Upper lobe of right lung (tissue), 1 donor: Measurements from ENCODE around the gene SP4. TPM values are rescaled to one million over a fixed set of nuclear protein-coding genes. Genes with fewer than 3 reads are reported as not detected.

ENCODE experiments used
- ATAC-seq: fragments of 200-7000 bp; cut with Tn5 transposase; one replicate; pipeline ENCODE4 v1.9.1; 2020; ENCODE audit warnings: mild to moderate bottlenecking, moderate library complexity
- DNase-seq: peaks from one replicate; pipeline ENCODE4 v3.0.0-alpha.2; 2020
- H3K27ac ChIP-seq: fragments of 200-600 bp; one replicate; pipeline ENCODE4 v1.8.0; 2022
- H3K27me3 ChIP-seq: fragments of 200-600 bp; one replicate; pipeline ENCODE4 v1.8.0; 2022; ENCODE audit warnings: mild to moderate bottlenecking
- H3K36me3 ChIP-seq: fragments of 200-600 bp; one replicate; pipeline ENCODE4 v1.8.0; 2022
- H3K4me1 ChIP-seq: fragments of 200-600 bp; one replicate; pipeline ENCODE4 v1.8.0; 2022
- H3K4me3 ChIP-seq: fragments of 200-600 bp; one replicate; pipeline ENCODE4 v1.8.0; 2022; ENCODE audit warnings: mild to moderate bottlenecking
- H3K9me3 ChIP-seq: fragments of 200-600 bp; one replicate; pipeline ENCODE4 v1.8.0; 2022
- intact Hi-C: fragments of 100-400 bp; cut with DNase I; formaldehyde crosslinking; loops from one replicate; pipeline ENCODE4 v1.11.0; 2022
- total RNA-seq: library from RNA; stranded (reverse); fragmentation: NEBNext Ultra II Directional; extraction: Animal tissue kit (Norgen Biotek cat#: 25700); gene quantifications from one replicate; pipeline ENCODE4 v1.2.1, GENCODE V29; 2021
- TF ChIP-seq, protein P1 (sequence below): fragments of 200-600 bp; IDR thresholded peaks from one replicate; pipeline ENCODE4 v1.8.0; 2022; ENCODE audit warnings: antibody characterized with exemption
- donor health status: DM: no; HTN: yes; CAD: no; lungs with severe emphysema.

Gene SP4
- total RNA-seq, 1 donor from 2014 or later = 8.2 TPM

- H3K27me3 ChIP-seq = no peaks in the 10 kb centered on the region
- H3K9me3 ChIP-seq = no peaks in the 10 kb centered on the region
- intact Hi-C loops = loop anchor here (10.0 kb wide), 1 partner anchor 243 kb away; no protein-coding TSS in a partner anchor
- H3K4me1 ChIP-seq = no peaks in the 10 kb centered on the region
- DNase-seq (no peak), ATAC-seq (peak; percentile 85)
- H3K36me3 ChIP-seq = no peaks in the 10 kb centered on the region
- H3K4me3 ChIP-seq = no peak overlapping the region
- TF ChIP-seq, protein P1, sequence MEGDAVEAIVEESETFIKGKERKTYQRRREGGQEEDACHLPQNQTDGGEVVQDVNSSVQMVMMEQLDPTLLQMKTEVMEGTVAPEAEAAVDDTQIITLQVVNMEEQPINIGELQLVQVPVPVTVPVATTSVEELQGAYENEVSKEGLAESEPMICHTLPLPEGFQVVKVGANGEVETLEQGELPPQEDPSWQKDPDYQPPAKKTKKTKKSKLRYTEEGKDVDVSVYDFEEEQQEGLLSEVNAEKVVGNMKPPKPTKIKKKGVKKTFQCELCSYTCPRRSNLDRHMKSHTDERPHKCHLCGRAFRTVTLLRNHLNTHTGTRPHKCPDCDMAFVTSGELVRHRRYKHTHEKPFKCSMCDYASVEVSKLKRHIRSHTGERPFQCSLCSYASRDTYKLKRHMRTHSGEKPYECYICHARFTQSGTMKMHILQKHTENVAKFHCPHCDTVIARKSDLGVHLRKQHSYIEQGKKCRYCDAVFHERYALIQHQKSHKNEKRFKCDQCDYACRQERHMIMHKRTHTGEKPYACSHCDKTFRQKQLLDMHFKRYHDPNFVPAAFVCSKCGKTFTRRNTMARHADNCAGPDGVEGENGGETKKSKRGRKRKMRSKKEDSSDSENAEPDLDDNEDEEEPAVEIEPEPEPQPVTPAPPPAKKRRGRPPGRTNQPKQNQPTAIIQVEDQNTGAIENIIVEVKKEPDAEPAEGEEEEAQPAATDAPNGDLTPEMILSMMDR = peak; percentile 73
- H3K27ac ChIP-seq = no peak overlapping the region
These were observed 79.9 kb downstream of the SP4 start for GRCh38 chr7:21507627-21508343.

GRCh38 chr7:21508538-21508937, 80.7 kb downstream of the SP4 start:
- no peak overlapping the region for H3K27ac ChIP-seq
- no peaks in the 10 kb centered on the region for H3K36me3 ChIP-seq
- H3K27me3 ChIP-seq = no peaks in the 10 kb centered on the region
- H3K4me3 ChIP-seq = no peak overlapping the region
- H3K4me1 ChIP-seq = no peaks in the 10 kb centered on the region
- TF ChIP-seq, protein P1 = no peak
- intact Hi-C loops = loop anchor here (10.0 kb wide), 1 partner anchor 244 kb away; no protein-coding TSS in a partner anchor
- ATAC-seq (no peak), DNase-seq (no peak)
- H3K9me3 ChIP-seq = no peaks in the 10 kb centered on the region

DNA sequence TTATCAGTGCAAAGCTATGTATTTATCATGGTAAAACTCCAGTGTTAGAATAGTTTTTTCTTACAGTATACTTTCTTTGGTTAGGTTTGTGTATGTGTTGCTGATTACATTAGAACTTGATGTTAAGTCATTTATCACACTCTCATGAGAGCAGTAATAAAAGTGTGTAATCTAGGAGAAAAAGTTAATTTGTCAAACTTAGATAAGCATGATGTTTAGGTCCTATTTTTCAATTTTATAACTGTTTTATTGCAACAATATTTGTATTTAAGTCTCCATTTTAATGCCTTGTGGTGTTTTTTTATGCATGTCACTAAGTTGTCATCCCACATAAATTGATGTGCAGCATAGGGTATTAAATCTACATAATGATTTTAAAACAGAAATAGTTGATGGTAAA, 86.2 kb downstream of the SP4 start:
- no peak overlapping the region for H3K4me3 ChIP-seq
- DNase-seq (no peak), ATAC-seq (no peak)
- TF ChIP-seq, protein P1 = no peak
- no peaks in the 10 kb centered on the region for H3K9me3 ChIP-seq
- no peak overlapping the region for H3K27ac ChIP-seq
- H3K36me3 ChIP-seq = no peaks in the 10 kb centered on the region
- no peaks in the 10 kb centered on the region for H3K27me3 ChIP-seq
- no peaks in the 10 kb centered on the region for H3K4me1 ChIP-seq
- intact Hi-C loops = no loop called here

GRCh38 chr7:21524680-21525079, 96.8 kb downstream of the SP4 start:
- Histone ChIP-seq H3K27ac (no peak overlapping the region), H3K4me3 (no peak overlapping the region), H3K9me3 (no peaks in the 10 kb centered on the region), H3K36me3 (no peaks in the 10 kb centered on the region), H3K27me3 (no peaks in the 10 kb centered on the region), H3K4me1 (no peaks in the 10 kb centered on the region)
- intact Hi-C loops = no loop called here
- TF ChIP-seq, protein P1 = no peak
- ATAC-seq (no peak), DNase-seq (no peak)

DNA sequence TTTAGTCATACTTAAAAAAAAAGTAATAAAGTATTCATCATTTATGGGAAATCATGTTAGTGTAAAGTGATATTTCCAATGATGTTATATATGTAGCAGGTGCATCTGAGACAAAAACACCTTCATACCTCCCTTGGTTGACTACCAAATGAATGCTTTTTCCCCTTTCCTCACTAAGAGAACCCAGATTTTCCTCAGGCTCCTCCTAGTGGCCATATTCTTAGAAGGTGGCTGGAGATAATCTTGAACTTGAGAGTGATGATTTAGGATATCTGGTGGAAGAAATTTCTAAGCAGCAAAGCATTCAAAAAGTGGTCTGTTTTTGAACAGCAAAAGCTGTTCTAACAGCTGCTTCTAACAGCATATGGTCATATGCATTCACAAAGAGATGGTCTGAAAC, 98.1 kb downstream of the SP4 start:
- no peaks in the 10 kb centered on the region for H3K4me1 ChIP-seq
- DNase-seq (no peak), ATAC-seq (no peak)
- intact Hi-C loops = no loop called here
- no peaks in the 10 kb centered on the region for H3K36me3 ChIP-seq
- TF ChIP-seq, protein P1 = peak; percentile 47
- H3K27ac ChIP-seq = no peak overlapping the region
- H3K4me3 ChIP-seq = no peak overlapping the region
- H3K27me3 ChIP-seq = no peaks in the 10 kb centered on the region
- no peaks in the 10 kb centered on the region for H3K9me3 ChIP-seq
